Measurements from ENCODE around the gene MYO16.
"Not testable (repeated sequence)": the region's sequence is repeated elsewhere in the genome, so short reads cannot be mapped to it uniquely, and the experiment has no call there.

MYO16 gene

GRCh38 chr13:109211616-109212015 lies 582.2 kb downstream of the MYO16 start:
- DNase-seq: no peak

- no peak for DNase-seq
These were observed 583.2 kb downstream of the MYO16 start for GRCh38 chr13:109212650-109213049.

DNA sequence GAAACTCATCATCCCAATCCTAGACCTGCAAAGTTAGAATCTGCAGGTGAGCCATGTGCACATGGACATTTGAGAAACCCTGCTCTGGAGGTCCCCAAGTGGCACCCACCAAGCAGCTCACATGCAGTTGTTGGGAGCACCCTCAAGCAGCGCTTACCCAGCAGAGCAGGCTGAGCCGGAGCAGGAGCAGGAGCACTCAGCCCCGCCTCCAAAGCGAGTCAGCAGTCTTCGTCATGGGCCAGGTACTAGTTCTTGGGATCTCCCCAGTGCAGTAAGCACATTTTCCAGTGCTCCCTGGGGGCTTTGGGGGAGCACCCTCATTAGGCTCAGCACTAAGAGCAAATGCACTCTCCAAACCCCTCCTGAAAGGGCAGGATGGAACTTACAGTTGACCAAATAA lies 584.3 kb downstream of the MYO16 start:
- DNase-seq: no peak

- no peak for DNase-seq
These were observed 585.0 kb downstream of the MYO16 start for GRCh38 chr13:109214393-109214792.

DNA sequence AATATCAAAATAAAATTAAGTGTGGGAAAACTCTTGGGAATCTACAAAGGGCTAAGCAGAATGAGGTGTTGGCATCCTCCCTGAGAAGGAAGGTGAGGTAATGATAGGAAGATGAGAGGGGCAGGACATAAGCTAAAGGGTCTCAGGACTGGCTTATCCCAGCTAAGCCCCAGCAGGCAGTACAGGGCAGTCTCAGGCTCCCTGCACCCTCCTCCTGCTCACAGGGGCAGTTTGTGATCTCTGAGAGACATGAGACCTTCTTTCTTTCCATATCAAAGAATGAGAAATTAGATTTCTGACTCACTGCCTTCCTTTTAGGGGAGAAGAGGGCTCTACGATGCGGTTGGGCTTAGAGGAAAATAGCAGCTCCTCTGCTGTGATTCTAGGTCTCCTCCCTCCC lies 586.0 kb downstream of the MYO16 start:
- DNase-seq: no peak

- DNase-seq: not testable (repeated sequence)
These were observed 588.1 kb downstream of the MYO16 start for GRCh38 chr13:109217510-109217909.

DNA sequence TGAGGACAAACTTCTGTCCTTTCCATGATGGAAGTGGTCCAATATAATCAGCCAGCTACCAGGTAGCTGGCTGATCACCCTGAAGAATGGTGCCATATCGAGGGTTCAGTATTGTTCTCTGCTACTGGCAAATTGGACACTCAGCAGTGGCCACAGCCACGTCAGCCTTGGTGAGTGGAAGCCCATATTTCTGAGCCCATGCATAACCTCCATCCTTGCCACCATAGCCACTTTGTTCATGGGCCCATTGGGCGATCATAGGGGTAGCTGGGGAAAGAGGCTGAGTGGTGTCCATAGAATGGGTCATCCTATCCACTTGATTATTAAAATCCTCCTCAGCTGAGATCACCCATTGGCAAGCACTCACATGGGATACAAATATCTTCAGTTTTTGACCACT lies 591.2 kb downstream of the MYO16 start:
- DNase-seq: no peak

- no peak for DNase-seq
These were observed 594.6 kb downstream of the MYO16 start for GRCh38 chr13:109224033-109224432.

DNA sequence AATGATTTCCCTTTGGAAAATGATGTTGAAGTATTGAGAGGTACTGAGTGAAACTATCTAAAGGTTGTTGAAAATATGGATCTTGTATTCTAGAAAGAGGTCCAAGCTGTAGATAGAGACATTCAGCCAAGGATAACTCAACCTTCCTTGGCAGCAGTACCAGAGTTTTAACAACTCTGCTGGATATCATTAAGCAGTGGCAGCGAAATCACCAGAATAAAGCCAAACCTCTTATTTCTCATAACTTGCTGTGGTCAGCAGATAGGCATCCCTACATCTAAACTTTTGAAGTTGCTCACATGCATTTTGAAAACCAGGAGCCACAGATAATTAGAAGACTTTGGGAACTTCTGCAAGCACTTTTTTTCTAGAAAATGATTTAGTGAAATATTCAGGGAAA lies 597.2 kb downstream of the MYO16 start:
- no peak for DNase-seq

- DNase-seq: no peak
These were observed 598.0 kb downstream of the MYO16 start for GRCh38 chr13:109227344-109227940.

DNA sequence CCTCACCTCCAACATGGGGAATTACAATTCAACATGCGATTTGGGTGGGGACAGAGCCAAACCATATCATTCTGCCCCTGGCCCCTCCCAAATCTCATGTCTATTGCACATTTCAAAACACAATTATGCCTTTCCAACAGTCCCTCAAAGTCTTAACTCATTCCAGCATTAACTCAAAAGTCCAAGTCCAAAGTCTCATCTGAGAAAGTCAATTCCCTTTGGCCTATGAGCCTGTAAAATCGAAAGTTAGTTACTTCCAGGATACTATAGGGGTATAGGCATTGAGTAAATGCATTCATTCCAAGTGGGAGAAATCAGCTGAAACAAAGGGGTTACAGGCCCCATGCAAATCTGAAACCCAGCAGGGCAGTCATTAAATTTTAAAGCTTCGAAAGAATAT lies 598.8 kb downstream of the MYO16 start:
- DNase-seq: no peak

DNA sequence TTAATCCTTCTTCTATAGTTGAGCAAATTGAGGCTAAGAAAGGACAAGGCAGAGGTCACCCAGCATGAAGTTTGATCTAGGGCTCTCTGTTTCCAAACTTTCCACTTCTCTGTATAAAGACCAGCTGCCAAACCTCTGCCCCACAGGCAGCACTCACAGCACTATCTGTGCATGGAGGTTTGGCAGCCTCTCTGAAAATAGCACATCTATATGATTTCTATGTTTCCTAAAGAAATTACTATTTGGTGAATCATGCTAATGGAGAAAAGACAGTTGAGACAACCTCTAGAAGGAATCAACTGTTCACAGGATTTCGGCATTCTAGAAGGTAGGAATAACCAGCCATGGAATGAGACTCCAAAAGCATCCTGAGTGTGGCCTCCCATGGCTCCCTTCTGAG lies 602.5 kb downstream of the MYO16 start:
- no peak for DNase-seq

GRCh38 chr13:109233293-109233692 lies 603.9 kb downstream of the MYO16 start:
- no peak for DNase-seq

DNA sequence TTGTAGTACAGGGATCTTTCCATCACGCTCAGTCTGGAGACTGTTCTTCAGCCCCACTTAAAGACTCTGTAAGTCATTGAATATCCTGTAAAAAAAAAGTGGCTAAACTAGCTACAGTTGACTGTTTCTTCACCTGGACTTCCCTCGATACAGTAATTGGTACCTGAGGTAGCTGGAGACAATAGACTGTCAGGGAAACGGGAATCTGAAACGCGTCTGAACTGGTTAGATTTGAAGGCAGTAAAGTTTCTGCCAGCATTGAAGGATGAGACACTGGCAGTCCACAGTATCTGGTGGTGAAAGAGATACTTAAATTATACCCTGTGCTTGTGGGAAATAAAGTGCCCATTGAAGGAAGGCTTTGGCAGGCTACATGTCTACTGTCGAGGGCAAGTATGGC lies 606.5 kb downstream of the MYO16 start:
- DNase-seq: no peak

DNA sequence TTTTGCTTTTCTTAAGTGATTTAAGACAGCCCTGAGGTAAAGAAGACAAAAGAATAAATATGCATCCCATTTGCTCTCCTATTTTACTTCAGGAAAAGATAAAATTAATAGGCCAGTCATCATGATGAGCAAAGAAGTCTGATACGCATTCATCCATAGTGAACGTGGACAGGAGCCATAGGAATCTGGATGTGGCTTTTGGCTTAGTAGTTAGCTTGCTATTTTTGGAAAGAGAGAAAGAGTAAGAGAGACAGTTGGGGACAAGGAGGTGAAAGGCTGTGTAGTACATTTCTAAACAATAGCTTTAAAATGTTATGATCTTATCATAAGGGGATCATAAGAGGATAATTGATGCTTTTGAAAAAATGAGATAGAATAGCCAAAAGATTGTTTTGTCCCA lies 611.7 kb downstream of the MYO16 start:
- no peak for DNase-seq

DNA sequence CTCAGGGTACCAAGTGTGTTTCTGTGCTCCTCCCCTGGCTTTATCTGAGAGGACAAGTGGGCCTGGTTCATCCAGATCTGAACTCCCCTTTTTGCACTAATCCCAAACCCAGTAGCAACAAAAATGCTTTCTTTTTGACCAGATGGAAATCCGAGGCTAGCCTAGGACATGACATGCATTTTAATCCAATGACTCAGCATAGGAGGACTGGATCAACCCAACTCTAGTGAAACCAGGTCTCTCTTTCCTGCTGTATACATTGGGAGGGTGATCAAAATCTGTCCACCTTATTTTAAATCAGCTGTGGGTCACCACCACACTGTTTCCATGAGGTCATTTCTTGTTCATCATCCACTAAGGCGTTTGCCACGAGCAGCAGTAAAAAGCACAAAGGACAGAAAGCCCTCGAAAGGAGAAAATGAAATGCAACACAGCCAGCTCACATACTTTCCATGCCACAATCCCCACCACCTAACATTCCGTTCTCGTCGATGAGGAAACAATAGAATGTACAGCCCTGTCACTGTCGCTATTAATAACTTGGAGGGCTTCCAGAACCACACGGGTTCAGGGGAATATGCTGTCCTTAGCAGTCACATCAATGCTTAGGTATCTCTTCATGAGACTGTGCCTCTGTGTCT lies 614.0 kb downstream of the MYO16 start:
- no peak for DNase-seq

DNA sequence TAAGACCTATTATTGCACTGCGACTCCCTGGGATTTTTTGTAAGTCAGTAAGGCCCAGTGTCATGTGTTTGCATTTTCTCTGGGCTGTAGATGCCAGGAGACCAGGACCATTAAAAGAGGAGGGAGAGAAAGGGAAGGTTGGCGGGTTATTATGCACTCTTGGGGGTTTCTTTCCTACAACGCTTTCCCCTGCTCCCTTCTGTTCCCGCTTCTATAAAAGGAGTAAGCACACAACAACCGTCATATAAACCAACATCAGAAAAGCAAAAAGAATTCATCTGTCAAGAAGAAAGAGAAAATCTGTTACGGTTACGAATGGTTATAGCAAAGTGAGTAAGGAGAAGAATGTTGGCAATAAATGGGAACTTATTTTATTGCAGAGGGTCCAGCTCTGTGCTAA lies 615.2 kb downstream of the MYO16 start:
- no peak for DNase-seq

DNA sequence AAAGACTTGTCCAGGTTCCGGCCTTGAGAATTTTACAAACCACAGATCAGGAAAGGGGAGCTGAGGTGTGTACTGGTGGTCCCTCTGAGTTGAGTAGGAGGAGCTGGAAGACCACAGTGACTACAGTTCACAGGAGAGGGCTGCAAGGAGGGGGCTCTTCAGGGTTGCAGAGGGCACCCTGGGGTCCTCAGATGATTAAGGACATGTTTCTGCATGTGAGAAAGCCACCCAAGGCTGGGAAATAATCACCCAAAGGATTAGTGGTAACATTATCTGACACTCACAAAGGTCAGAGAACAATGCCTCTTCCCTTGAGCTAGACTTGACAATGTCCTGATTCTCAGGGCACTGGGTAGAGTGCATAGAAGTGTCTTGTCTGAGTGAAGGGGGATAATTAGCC lies 616.6 kb downstream of the MYO16 start:
- no peak for DNase-seq

DNA sequence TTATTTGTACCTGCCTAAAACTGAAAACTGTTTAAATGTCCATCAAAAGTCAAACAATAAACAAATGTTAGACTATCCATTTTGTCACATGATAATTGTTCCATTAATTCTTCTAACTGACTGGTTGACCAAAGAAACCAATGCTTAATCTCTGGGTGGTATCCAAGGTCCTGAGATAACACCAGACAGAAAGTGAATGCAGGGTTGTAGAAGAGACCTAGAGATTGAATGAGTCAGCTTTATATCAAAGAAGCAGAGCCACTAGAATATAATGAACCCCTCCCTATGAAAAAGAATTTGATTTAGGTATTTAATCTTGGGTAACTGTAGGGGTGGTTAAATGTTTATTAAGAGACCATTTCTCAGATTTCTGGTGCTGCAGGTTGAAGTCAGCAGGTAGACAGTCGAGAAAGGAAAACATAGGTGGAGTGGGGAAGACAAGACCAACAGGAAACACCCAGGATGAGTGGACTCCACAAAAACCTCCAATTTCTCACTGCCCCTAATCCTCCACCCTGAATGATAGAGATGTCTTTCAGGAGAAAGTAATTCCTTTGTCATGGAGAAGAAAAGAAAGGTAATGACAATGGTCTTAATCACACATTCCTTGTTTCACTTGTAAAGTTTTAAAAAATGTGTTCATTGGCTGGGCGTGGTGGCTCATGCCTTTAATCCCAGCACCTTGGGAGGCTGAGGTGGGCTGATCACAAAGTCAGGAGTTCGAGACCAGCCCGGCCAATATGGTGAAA lies 620.5 kb downstream of the MYO16 start:
- DNase-seq: no peak

GRCh38 chr13:109251956-109252355 lies 622.5 kb downstream of the MYO16 start:
- no peak for DNase-seq

DNA sequence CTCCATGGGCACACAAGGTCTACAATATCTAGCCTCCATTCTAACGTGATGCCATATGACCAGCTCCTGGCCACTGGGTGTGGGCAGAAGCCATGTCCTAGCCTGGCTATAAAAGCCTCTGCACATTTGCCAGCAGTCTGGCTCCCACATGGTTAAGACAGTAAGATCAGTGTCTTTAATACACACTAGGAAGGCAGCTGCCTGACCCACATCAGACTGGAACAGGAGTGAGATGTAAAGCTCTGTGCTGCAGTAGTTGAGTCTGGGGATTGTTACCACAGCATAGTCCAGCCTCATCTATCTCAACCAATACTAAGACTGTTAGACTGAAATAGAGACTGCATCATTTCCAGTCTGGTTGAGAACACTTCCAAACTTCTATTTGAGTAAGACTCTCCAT lies 623.9 kb downstream of the MYO16 start:
- no peak for DNase-seq

DNA sequence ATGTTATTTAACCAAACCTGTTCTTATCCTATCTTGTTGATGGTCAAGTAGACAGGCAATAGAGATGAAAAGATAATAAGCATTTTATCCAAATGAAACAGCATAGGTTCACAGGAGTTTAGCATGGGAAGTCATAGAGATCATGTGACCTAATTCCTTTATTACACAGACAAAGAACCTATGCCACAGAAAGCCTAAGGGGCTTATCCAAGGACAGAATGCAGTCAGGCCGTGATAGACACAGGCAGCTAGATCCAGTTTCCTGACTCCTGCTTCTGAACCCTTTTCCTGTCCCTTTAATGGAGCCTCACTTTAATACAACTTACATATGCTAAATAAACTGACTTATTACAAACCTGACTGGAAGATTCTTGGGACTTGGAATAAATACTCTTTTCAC lies 624.9 kb downstream of the MYO16 start:
- no peak for DNase-seq

DNA sequence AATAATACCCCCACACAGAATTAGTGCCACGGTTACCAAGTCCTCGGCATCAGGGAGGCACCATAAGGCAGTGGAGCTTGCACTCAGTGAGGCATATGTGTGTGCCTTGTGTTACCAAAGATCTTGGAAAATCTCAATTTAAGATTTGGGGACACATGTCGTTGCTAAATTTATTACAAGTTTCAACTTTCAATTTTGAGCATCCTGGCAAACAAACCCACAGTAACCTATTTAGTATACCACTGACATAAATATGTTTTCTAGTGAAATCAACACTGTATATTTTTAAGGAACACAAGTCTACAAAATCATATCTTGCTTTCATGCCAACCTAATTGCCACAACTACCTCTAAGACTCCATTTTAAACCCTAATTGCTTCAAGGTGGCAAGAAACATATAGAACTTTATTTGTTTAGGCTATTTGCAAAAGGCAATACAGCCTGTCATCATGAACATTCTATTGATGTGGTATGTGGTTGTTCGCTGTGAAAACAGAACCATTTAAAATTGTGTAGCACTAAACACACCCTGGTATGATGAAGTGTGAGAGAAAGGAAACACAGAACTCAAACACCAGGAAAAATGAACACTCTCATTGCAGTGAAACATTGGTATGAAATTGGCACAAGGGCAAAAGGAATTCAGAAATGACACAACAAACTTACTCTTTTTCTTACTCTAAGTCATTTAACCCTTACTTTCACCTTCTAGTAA lies 625.9 kb downstream of the MYO16 start:
- no peak for DNase-seq

Data from bone marrow (tissue), 2 donors.